ENCODE measurements around the gene ZKSCAN1.

ZKSCAN1 gene

GRCh38 chr7:100051611-100052010 is 36.2 kb downstream of the ZKSCAN1 start:
- Histone ChIP-seq H3K4me3 (ENCODE audit: low read length) (no peak overlapping the region), H3K9ac (ENCODE audit: low read length) (no peak overlapping the region), H3K36me3 (ENCODE audit: control insufficient read depth, insufficient read depth, low read length) (no peaks in the 10 kb centered on the region), H3K9me3 (ENCODE audit: control insufficient read depth, low read length) (no peaks in the 10 kb centered on the region), H3K4me1 (ENCODE audit: control insufficient read depth, insufficient read depth, low read length) (peaks cover 16% of the 10 kb centered on the region), H3K27me3 (ENCODE audit: control insufficient read depth, insufficient read depth, low read length) (no peaks in the 10 kb centered on the region)

- no peaks in the 10 kb centered on the region for H3K9me3 ChIP-seq (ENCODE audit: control insufficient read depth, low read length)
- no peaks in the 10 kb centered on the region for H3K27me3 ChIP-seq (ENCODE audit: control insufficient read depth, insufficient read depth, low read length)
- H3K4me3 ChIP-seq (ENCODE audit: low read length), result no peak overlapping the region
- H3K4me1 ChIP-seq (ENCODE audit: control insufficient read depth, insufficient read depth, low read length), result peaks cover 16% of the 10 kb centered on the region
- no peak overlapping the region for H3K9ac ChIP-seq (ENCODE audit: low read length)
- no peaks in the 10 kb centered on the region for H3K36me3 ChIP-seq (ENCODE audit: control insufficient read depth, insufficient read depth, low read length)
Observed at GRCh38 chr7:100053215-100053614, 37.8 kb downstream of the ZKSCAN1 start.

GRCh38 chr7:100057006-100057405 is 41.6 kb downstream of the ZKSCAN1 start:
- no peaks in the 10 kb centered on the region for H3K4me1 ChIP-seq (ENCODE audit: control insufficient read depth, insufficient read depth, low read length)
- H3K9me3 ChIP-seq (ENCODE audit: control insufficient read depth, low read length), result no peaks in the 10 kb centered on the region
- H3K4me3 ChIP-seq (ENCODE audit: low read length), result no peak overlapping the region
- no peak overlapping the region for H3K9ac ChIP-seq (ENCODE audit: low read length)
- H3K27me3 ChIP-seq (ENCODE audit: control insufficient read depth, insufficient read depth, low read length), result no peaks in the 10 kb centered on the region
- H3K36me3 ChIP-seq (ENCODE audit: control insufficient read depth, insufficient read depth, low read length), result no peaks in the 10 kb centered on the region

- H3K9me3 ChIP-seq (ENCODE audit: control insufficient read depth, low read length), result no peaks in the 10 kb centered on the region
- no peak overlapping the region for H3K9ac ChIP-seq (ENCODE audit: low read length)
- H3K4me3 ChIP-seq (ENCODE audit: low read length), result no peak overlapping the region
- H3K36me3 ChIP-seq (ENCODE audit: control insufficient read depth, insufficient read depth, low read length), result no peaks in the 10 kb centered on the region
- no peaks in the 10 kb centered on the region for H3K4me1 ChIP-seq (ENCODE audit: control insufficient read depth, insufficient read depth, low read length)
- H3K27me3 ChIP-seq (ENCODE audit: control insufficient read depth, insufficient read depth, low read length), result no peaks in the 10 kb centered on the region
Observed at GRCh38 chr7:100059251-100059739, 43.9 kb downstream of the ZKSCAN1 start.

- H3K9ac ChIP-seq (ENCODE audit: low read length), result no peak overlapping the region
- no peaks in the 10 kb centered on the region for H3K27me3 ChIP-seq (ENCODE audit: control insufficient read depth, insufficient read depth, low read length)
- no peak overlapping the region for H3K4me3 ChIP-seq (ENCODE audit: low read length)
- no peaks in the 10 kb centered on the region for H3K36me3 ChIP-seq (ENCODE audit: control insufficient read depth, insufficient read depth, low read length)
- H3K9me3 ChIP-seq (ENCODE audit: control insufficient read depth, low read length), result no peaks in the 10 kb centered on the region
- H3K4me1 ChIP-seq (ENCODE audit: control insufficient read depth, insufficient read depth, low read length), result peaks cover 5% of the 10 kb centered on the region
Observed at GRCh38 chr7:100061518-100062193, 46.3 kb downstream of the ZKSCAN1 start.

GRCh38 chr7:100063376-100063775 is 48.0 kb downstream of the ZKSCAN1 start:
- Histone ChIP-seq H3K9me3 (ENCODE audit: control insufficient read depth, low read length) (no peaks in the 10 kb centered on the region), H3K27me3 (ENCODE audit: control insufficient read depth, insufficient read depth, low read length) (no peaks in the 10 kb centered on the region), H3K4me1 (ENCODE audit: control insufficient read depth, insufficient read depth, low read length) (peaks cover 5% of the 10 kb centered on the region), H3K36me3 (ENCODE audit: control insufficient read depth, insufficient read depth, low read length) (no peaks in the 10 kb centered on the region), H3K9ac (ENCODE audit: low read length) (no peak overlapping the region), H3K4me3 (ENCODE audit: low read length) (no peak overlapping the region)

- Histone ChIP-seq H3K4me3 (ENCODE audit: low read length) (no peak overlapping the region), H3K4me1 (ENCODE audit: control insufficient read depth, insufficient read depth, low read length) (peaks cover 5% of the 10 kb centered on the region), H3K36me3 (ENCODE audit: control insufficient read depth, insufficient read depth, low read length) (no peaks in the 10 kb centered on the region)
Observed at GRCh38 chr7:100064162-100064561, 48.8 kb downstream of the ZKSCAN1 start.

GRCh38 chr7:100065452-100066186 is 50.2 kb downstream of the ZKSCAN1 start:
- H3K4me1 ChIP-seq (ENCODE audit: control insufficient read depth, insufficient read depth, low read length), result peaks cover 5% of the 10 kb centered on the region
- no peak overlapping the region for H3K4me3 ChIP-seq (ENCODE audit: low read length)
- peaks cover 2% of the 10 kb centered on the region for H3K9me3 ChIP-seq (ENCODE audit: control insufficient read depth, low read length)
- H3K27me3 ChIP-seq (ENCODE audit: control insufficient read depth, insufficient read depth, low read length), result no peaks in the 10 kb centered on the region
- H3K36me3 ChIP-seq (ENCODE audit: control insufficient read depth, insufficient read depth, low read length), result peaks cover 6% of the 10 kb centered on the region
- no peak overlapping the region for H3K9ac ChIP-seq (ENCODE audit: low read length)

More at GRCh38 chr7:100064162-100064561, 48.8 kb downstream of the ZKSCAN1 start:
- Histone ChIP-seq H3K9ac (ENCODE audit: low read length) (no peak overlapping the region), H3K9me3 (ENCODE audit: control insufficient read depth, low read length) (no peaks in the 10 kb centered on the region), H3K27me3 (ENCODE audit: control insufficient read depth, insufficient read depth, low read length) (no peaks in the 10 kb centered on the region)

- Histone ChIP-seq H3K27me3 (ENCODE audit: control insufficient read depth, insufficient read depth, low read length) (no peaks in the 10 kb centered on the region), H3K9ac (ENCODE audit: low read length) (no peak overlapping the region), H3K4me3 (ENCODE audit: low read length) (no peak overlapping the region), H3K36me3 (ENCODE audit: control insufficient read depth, insufficient read depth, low read length) (peaks cover 19% of the 10 kb centered on the region), H3K9me3 (ENCODE audit: control insufficient read depth, low read length) (peaks cover 16% of the 10 kb centered on the region), H3K4me1 (ENCODE audit: control insufficient read depth, insufficient read depth, low read length) (peaks cover 5% of the 10 kb centered on the region)
Observed at GRCh38 chr7:100066953-100067352, 51.6 kb downstream of the ZKSCAN1 start.

- H3K27me3 ChIP-seq (ENCODE audit: control insufficient read depth, insufficient read depth, low read length), result no peaks in the 10 kb centered on the region
- H3K9me3 ChIP-seq (ENCODE audit: control insufficient read depth, low read length), result peaks cover 26% of the 10 kb centered on the region
- no peak overlapping the region for H3K9ac ChIP-seq (ENCODE audit: low read length)
- no peak overlapping the region for H3K4me3 ChIP-seq (ENCODE audit: low read length)
- H3K36me3 ChIP-seq (ENCODE audit: control insufficient read depth, insufficient read depth, low read length), result peaks cover 27% of the 10 kb centered on the region
- H3K4me1 ChIP-seq (ENCODE audit: control insufficient read depth, insufficient read depth, low read length), result peaks cover 5% of the 10 kb centered on the region
Observed at GRCh38 chr7:100069991-100070390, 54.6 kb downstream of the ZKSCAN1 start.

GRCh38 chr7:100071018-100071723 is 55.8 kb downstream of the ZKSCAN1 start:
- H3K4me3 ChIP-seq (ENCODE audit: low read length), result no peak overlapping the region
- H3K4me1 ChIP-seq (ENCODE audit: control insufficient read depth, insufficient read depth, low read length), result no peaks in the 10 kb centered on the region
- H3K36me3 ChIP-seq (ENCODE audit: control insufficient read depth, insufficient read depth, low read length), result peaks cover 37% of the 10 kb centered on the region
- H3K9ac ChIP-seq (ENCODE audit: low read length), result no peak overlapping the region
- no peaks in the 10 kb centered on the region for H3K27me3 ChIP-seq (ENCODE audit: control insufficient read depth, insufficient read depth, low read length)
- peaks cover 26% of the 10 kb centered on the region for H3K9me3 ChIP-seq (ENCODE audit: control insufficient read depth, low read length)

- H3K27me3 ChIP-seq (ENCODE audit: control insufficient read depth, insufficient read depth, low read length), result no peaks in the 10 kb centered on the region
- H3K4me3 ChIP-seq (ENCODE audit: low read length), result no peak overlapping the region
- H3K4me1 ChIP-seq (ENCODE audit: control insufficient read depth, insufficient read depth, low read length), result peaks cover 6% of the 10 kb centered on the region
- H3K36me3 ChIP-seq (ENCODE audit: control insufficient read depth, insufficient read depth, low read length), result peaks cover 37% of the 10 kb centered on the region
- no peak overlapping the region for H3K9ac ChIP-seq (ENCODE audit: low read length)
- peaks cover 26% of the 10 kb centered on the region for H3K9me3 ChIP-seq (ENCODE audit: control insufficient read depth, low read length)
Observed at GRCh38 chr7:100072462-100072861, 57.1 kb downstream of the ZKSCAN1 start.

Measured in mucosa of stomach (tissue), 1 donor.